ENCODE results near the gene NCBP3.

DNA sequence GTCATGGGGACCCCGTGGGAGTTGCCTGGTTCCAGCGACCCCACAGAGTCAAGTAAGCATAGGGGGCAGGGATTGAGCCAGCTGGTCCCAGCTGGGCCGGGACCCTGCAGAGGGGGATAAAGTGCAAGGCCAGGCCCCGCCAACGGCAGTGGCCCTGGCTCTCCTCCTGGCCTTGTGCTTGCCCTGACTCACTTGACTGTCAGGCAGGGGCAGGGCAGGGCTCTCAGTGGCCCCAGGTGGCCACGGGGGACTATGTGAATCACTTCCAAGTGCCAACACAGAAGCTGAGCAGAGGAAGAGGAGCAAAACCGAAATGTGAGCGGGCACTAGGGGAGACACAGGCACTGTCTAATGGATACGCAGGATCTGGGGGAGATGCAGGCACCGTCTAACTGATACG is 21.6 kb upstream of the NCBP3 start:
- no peak for TF ChIP-seq POLR2AphosphoS5 (IDR thresholded peaks at IDR 0.05; ENCODE audit: low read depth, low read length)
- no peak for TF ChIP-seq TAF1 (IDR thresholded peaks at IDR 0.05; ENCODE audit: borderline replicate concordance, insufficient read depth, low read length)

Data from PFSK-1 (cell line).